Measurements from ENCODE around the gene HBG1. TPM values are rescaled to one million over a fixed set of nuclear protein-coding genes. Genes with fewer than 3 reads are reported as not detected.

The HBG1 gene
- total RNA-seq, 1 experiment from 2014 or later, result not detected

GRCh38 chr11:5284637-5285036 lies 35.0 kb upstream of the HBG1 start:
- Histone ChIP-seq H2BK120ac (ENCODE audit: low read depth, low read length, poor library complexity, severe bottlenecking) (no peak overlapping the region), H3K23ac (ENCODE audit: insufficient read length, low read depth, low read length) (no peak overlapping the region), H4K8ac (replicated peaks; ENCODE audit: insufficient read length, low read depth, low read length) (no peak overlapping the region), H2AK5ac (ENCODE audit: insufficient read length, low read length) (no peak overlapping the region), H3K4ac (ENCODE audit: low read depth, low read length) (no peak overlapping the region), H3K9me3 (ENCODE audit: control insufficient read depth, low read depth, low read length) (no peaks in the 10 kb centered on the region), H2BK12ac (ENCODE audit: insufficient read length, low read depth, low read length) (no peak overlapping the region), H4K5ac (ENCODE audit: insufficient read length, low read depth, low read length) (no peak overlapping the region), H4K20me1 (ENCODE audit: control insufficient read depth, insufficient read depth, insufficient read length) (no peaks in the 10 kb centered on the region), H2AFZ (ENCODE audit: low read length) (no peak overlapping the region), H3K14ac (ENCODE audit: insufficient read depth, low read length) (no peak overlapping the region), H3K27me3 (ENCODE audit: insufficient read depth, low read length) (no peaks in the 10 kb centered on the region), H3K9ac (ENCODE audit: extremely low read depth, insufficient read length, low read length) (no peak overlapping the region), H3K23me2 (ENCODE audit: insufficient read length, low read depth, low read length, poor library complexity, severe bottlenecking) (no peaks in the 10 kb centered on the region), H3K79me2 (ENCODE audit: insufficient read depth, low read length) (no peaks in the 10 kb centered on the region), H3K79me1 (ENCODE audit: insufficient read depth, low read depth, low read length, poor library complexity, severe bottlenecking) (no peaks in the 10 kb centered on the region), H3T11ph (ENCODE audit: low read length) (no peak overlapping the region), H2BK5ac (ENCODE audit: insufficient read length, low read length) (no peak overlapping the region), H3K18ac (ENCODE audit: insufficient read length, low read depth, low read length) (no peak overlapping the region), H3K4me1 (ENCODE audit: insufficient read depth, low read length) (no peaks in the 10 kb centered on the region), H4K91ac (ENCODE audit: insufficient read length, low read depth, low read length) (no peak overlapping the region), H2BK20ac (ENCODE audit: low read depth, low read length, poor library complexity, severe bottlenecking) (no peak overlapping the region), H2BK15ac (ENCODE audit: low read depth, low read length) (no peak overlapping the region), H3K27ac (ENCODE audit: insufficient read length, low read depth, low read length) (no peak overlapping the region), H3K56ac (ENCODE audit: insufficient read length, low read depth, low read length) (no peak overlapping the region), H3K4me2 (ENCODE audit: insufficient read depth, insufficient read length, low read length) (no peak overlapping the region)
- no CpG with 5 or more reads among the region's 2 CpGs for WGBS (ENCODE audit: extremely low coverage, insufficient read length, low lambda C conversion rate)
- Mint-ChIP-seq H3K36me3 (ENCODE audit: insufficient read depth in 1 of 3, low read depth in 3 of 3) (no peaks in the 10 kb centered on the region; a peak in 1 of 7 replicates), H3K27ac (no peak overlapping the region), H3K4me3 (no peak overlapping the region), H3K9me3 (no peaks in the 10 kb centered on the region), H3K27me3 (ENCODE audit: low read depth) (no peaks in the 10 kb centered on the region; the same call in 1 of the 2 replicates), H3K4me1 (peaks cover 4% of the 10 kb centered on the region in 2 experiments)
- TF ChIP-seq CTCF (conservative IDR thresholded peaks at IDR 0.05), result no peak
- no peak for DNase-seq
